Ascending aorta (tissue), 2 donors: Measurements from ENCODE around the gene DNAJC7. TPM values are rescaled to one million over a fixed set of nuclear protein-coding genes. Genes with fewer than 3 reads are reported as not detected.

ENCODE experiments used
- DNase-seq, 2 donors: peaks; one replicate each; pipeline ENCODE4 v3.0.0-alpha.2; 2019; ENCODE audit warnings: low spot score in 2 of 2
- H3K27ac ChIP-seq, 2 donors: fragments of 200-600 bp; sonication (generic); one replicate each; pipeline ENCODE4 v1.5.1; 2016 to 2017; ENCODE audit warnings: mild to moderate bottlenecking in 1 of 2
- H3K27me3 ChIP-seq: fragments of 200-600 bp; sonication (generic); one replicate; pipeline ENCODE4 v1.5.1; 2017
- H3K36me3 ChIP-seq, 2 donors: fragments of 200-600 bp; sonication (generic); one replicate each; pipeline ENCODE4 v1.5.1; 2016
- H3K4me1 ChIP-seq, 2 donors: fragments of 200-600 bp; sonication (generic); one replicate each; pipeline ENCODE4 v1.5.1; 2016 to 2017; ENCODE audit warnings: mild to moderate bottlenecking in 1 of 2
- H3K4me3 ChIP-seq, 2 donors: fragments of 200-600 bp; sonication (generic); one replicate each; pipeline ENCODE4 v1.5.1; 2016 to 2017; ENCODE audit warnings: mild to moderate bottlenecking in 1 of 2
- H3K9me3 ChIP-seq, 2 donors: fragments of 200-600 bp; sonication (generic); one replicate each; pipeline ENCODE4 v1.5.1; 2016
- CTCF ChIP-seq, 3 experiments: fragments of 200-600 bp in 2 of 3; fragments of 450-650 bp in 1 of 3; sonication (generic) in 2 of 3; IDR thresholded peaks; one replicate each; pipeline ENCODE4 v1.5.1; 2016 to 2019; ENCODE audit warnings: antibody characterized with exemption in 3 of 3, mild to moderate bottlenecking in 1 of 3, moderate library complexity in 1 of 3
- intact Hi-C: fragments of 100-400 bp; cut with DNase I; formaldehyde crosslinking; loops from one replicate; pipeline ENCODE4 v1.15.1; 2023
- total RNA-seq: library from RNA; depleted of rRNA; stranded (reverse); fragments of >200 nt; gene quantifications from one replicate; pipeline ENCODE4 v1.1.0, GENCODE V29; 2016

Gene DNAJC7
- total RNA-seq, 1 donor from 2014 or later = 79.7 TPM

DNA sequence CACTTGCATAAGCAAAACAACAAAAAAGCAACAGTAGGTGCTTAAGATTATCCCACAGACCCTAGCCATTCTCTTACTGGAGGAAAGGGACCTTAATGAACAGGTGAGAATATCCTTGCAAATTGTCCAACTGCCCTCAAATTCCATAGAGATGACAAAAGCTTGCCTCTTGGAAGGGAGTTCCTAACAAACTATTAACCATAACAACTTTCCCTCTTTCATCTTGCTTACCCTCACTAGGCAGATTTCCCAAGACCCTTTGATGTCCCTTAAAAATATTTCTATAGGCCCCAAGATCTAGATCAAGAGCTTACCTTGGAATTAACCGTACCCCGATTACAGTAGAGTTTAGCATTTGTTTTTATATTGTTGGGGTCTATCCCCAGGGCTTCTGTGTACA is 28.8 kb downstream of the DNAJC7 start:
- no peak for TF ChIP-seq CTCF (IDR thresholded peaks at IDR 0.05)
- no peak overlapping the region for H3K4me3 ChIP-seq

DNA sequence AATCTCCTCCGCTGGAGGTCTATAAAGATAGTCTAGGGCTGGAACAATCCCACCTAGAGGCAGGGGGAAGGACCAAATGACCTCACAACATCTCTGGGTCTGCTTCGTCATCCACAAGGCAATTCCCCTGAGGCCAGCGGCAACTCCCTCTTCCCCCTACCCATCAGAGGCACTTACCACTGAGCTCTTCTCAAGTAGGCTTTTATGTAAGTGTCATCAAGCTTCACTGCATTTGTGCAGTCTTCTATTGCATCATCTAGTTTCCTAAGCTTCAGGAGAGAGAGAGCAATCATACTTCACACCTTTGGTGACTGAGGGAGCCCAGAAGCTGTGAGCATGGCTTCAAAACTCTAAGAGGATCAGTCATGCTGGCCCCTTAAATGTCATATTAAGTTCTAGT is 29.6 kb downstream of the DNAJC7 start:
- no peak for TF ChIP-seq CTCF (IDR thresholded peaks at IDR 0.05)
- H3K9me3 ChIP-seq = no peaks in the 10 kb centered on the region
- no peak overlapping the region for H3K4me3 ChIP-seq
- H3K36me3 ChIP-seq = peaks cover 88 to 97% of the 10 kb centered on the region in 2 donors
- no peaks in the 10 kb centered on the region for H3K4me1 ChIP-seq
- no peak overlapping the region for H3K27ac ChIP-seq
- DNase-seq = peak in 1 of 2 donors; percentile 22
- intact Hi-C loops = no loop called here
- H3K27me3 ChIP-seq = no peaks in the 10 kb centered on the region

More for the DNA sequence above, 28.8 kb downstream of the DNAJC7 start:
- Histone ChIP-seq H3K9me3 (no peaks in the 10 kb centered on the region), H3K36me3 (peaks cover 82 to 97% of the 10 kb centered on the region in 2 donors), H3K27me3 (no peaks in the 10 kb centered on the region), H3K27ac (no peak overlapping the region), H3K4me1 (no peaks in the 10 kb centered on the region)
- DNase-seq = no peak
- intact Hi-C loops = no loop called here

GRCh38 chr17:41986634-41987033 is 30.6 kb downstream of the DNAJC7 start:
- Histone ChIP-seq H3K9me3 (no peaks in the 10 kb centered on the region), H3K4me1 (no peaks in the 10 kb centered on the region), H3K27ac (no peak overlapping the region), H3K4me3 (no peak overlapping the region), H3K27me3 (no peaks in the 10 kb centered on the region), H3K36me3 (peaks cover 89 to 97% of the 10 kb centered on the region in 2 donors)
- intact Hi-C loops = no loop called here
- no peak for TF ChIP-seq CTCF (IDR thresholded peaks at IDR 0.05)
- DNase-seq = no peak

- Histone ChIP-seq H3K27ac (no peak overlapping the region), H3K36me3 (peaks cover 90 to 97% of the 10 kb centered on the region in 2 donors), H3K4me3 (no peak overlapping the region), H3K27me3 (no peaks in the 10 kb centered on the region), H3K4me1 (no peaks in the 10 kb centered on the region), H3K9me3 (no peaks in the 10 kb centered on the region)
- intact Hi-C loops = no loop called here
- no peak for DNase-seq
- TF ChIP-seq CTCF (IDR thresholded peaks at IDR 0.05) = no peak
Observed at GRCh38 chr17:41985919-41986318, 31.3 kb downstream of the DNAJC7 start.

DNA sequence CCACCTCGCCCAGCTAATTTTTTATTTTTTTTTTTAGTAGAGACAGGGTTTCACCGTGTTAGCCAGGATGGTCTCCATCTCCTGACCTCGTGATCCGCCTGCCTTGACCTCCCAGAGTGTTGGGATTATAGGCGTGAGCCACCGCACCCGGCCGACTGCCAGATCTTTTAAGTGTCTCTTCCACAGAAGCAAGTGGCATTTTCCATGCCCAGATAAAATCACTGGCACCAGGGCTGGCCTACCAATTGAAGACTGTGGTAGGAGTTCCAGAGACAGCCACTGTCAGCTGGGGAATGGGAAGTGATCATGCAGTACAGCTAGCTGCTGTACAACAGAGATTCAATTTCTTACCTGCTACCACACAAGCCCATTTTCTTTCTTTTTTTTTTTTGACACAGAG is 32.8 kb downstream of the DNAJC7 start:
- Histone ChIP-seq H3K27ac (no peak overlapping the region), H3K9me3 (no peaks in the 10 kb centered on the region), H3K4me1 (no peaks in the 10 kb centered on the region), H3K36me3 (peaks cover 89 to 96% of the 10 kb centered on the region in 2 donors), H3K27me3 (no peaks in the 10 kb centered on the region), H3K4me3 (no peak overlapping the region)
- DNase-seq = no peak
- TF ChIP-seq CTCF (IDR thresholded peaks at IDR 0.05) = no peak
- intact Hi-C loops = no loop called here
